Nephron progenitor cell (in vitro differentiated cells): ENCODE data around the gene COL6A2.
"Not testable (repeated sequence)": the region's sequence is repeated elsewhere in the genome, so short reads cannot be mapped to it uniquely, and the experiment has no call there.

Experiments used
- DNase-seq: peaks from one replicate; pipeline ENCODE4 v3.0.0; 2021
- H3K27ac Mint-ChIP-seq: 2 replicates; pipeline ENCODE4 v1.8.0; 2021; ENCODE audit warnings: mild to moderate bottlenecking, moderate library complexity, mixed read lengths
- H3K27me3 Mint-ChIP-seq: 2 replicates; pipeline ENCODE4 v1.8.0; 2021; ENCODE audit warnings: mild to moderate bottlenecking, low read depth, mixed read lengths; ENCODE audit not compliant: poor library complexity
- H3K36me3 Mint-ChIP-seq: 2 replicates; pipeline ENCODE4 v1.8.0; 2021; ENCODE audit warnings: low read depth, mixed read lengths
- H3K4me1 Mint-ChIP-seq: 2 replicates; pipeline ENCODE4 v1.8.0; 2021; ENCODE audit warnings: mixed read lengths
- H3K4me3 Mint-ChIP-seq: 2 replicates; pipeline ENCODE4 v1.8.0; 2021; ENCODE audit warnings: mild to moderate bottlenecking, moderate library complexity, mixed read lengths
- H3K9me3 Mint-ChIP-seq: 2 replicates; pipeline ENCODE4 v1.8.0; 2021; ENCODE audit warnings: mild to moderate bottlenecking, moderate library complexity, mixed read lengths
- CTCF ChIP-seq: fragments of 200-600 bp; sonication (generic); IDR thresholded peaks from 2 replicates; pipeline ENCODE4 v1.5.0; 2021; ENCODE audit warnings: antibody characterized with exemption

COL6A2 gene

GRCh38 chr21:46171996-46172862, 74.3 kb downstream of the COL6A2 start:
- no peak for DNase-seq
- Mint-ChIP-seq H3K27me3 (peaks cover 3% of the 10 kb centered on the region), H3K27ac (no peak overlapping the region)

GRCh38 chr21:46172863-46173528, 75.1 kb downstream of the COL6A2 start:
- Mint-ChIP-seq H3K9me3 (peaks cover 58% of the 10 kb centered on the region), H3K36me3 (peaks cover 66% of the 10 kb centered on the region), H3K27me3 (peaks cover 3% of the 10 kb centered on the region), H3K4me3 (no peak overlapping the region), H3K27ac (no peak overlapping the region), H3K4me1 (peaks cover 17% of the 10 kb centered on the region)
- no peak for TF ChIP-seq CTCF
- no peak for DNase-seq

More at GRCh38 chr21:46171996-46172862, 74.3 kb downstream of the COL6A2 start:
- peaks cover 51% of the 10 kb centered on the region for H3K9me3 Mint-ChIP-seq
- H3K4me1 Mint-ChIP-seq = peaks cover 17% of the 10 kb centered on the region
- no peak overlapping the region for H3K4me3 Mint-ChIP-seq
- peaks cover 64% of the 10 kb centered on the region for H3K36me3 Mint-ChIP-seq
- no peak for TF ChIP-seq CTCF

- H3K27ac Mint-ChIP-seq = no peak overlapping the region
- H3K4me1 Mint-ChIP-seq = peaks cover 17% of the 10 kb centered on the region
- TF ChIP-seq CTCF = no peak
- no peak for DNase-seq
- H3K27me3 Mint-ChIP-seq = peaks cover 3% of the 10 kb centered on the region
- peaks cover 71% of the 10 kb centered on the region for H3K36me3 Mint-ChIP-seq
- H3K9me3 Mint-ChIP-seq = peaks cover 64% of the 10 kb centered on the region
- no peak overlapping the region for H3K4me3 Mint-ChIP-seq
These were observed 75.7 kb downstream of the COL6A2 start for GRCh38 chr21:46173573-46173972.

- H3K27me3 Mint-ChIP-seq, DNase-seq, H3K4me3 Mint-ChIP-seq, H3K27ac Mint-ChIP-seq: not testable (repeated sequence)
- H3K9me3 Mint-ChIP-seq = peaks cover 63% of the 10 kb centered on the region
- peaks cover 79% of the 10 kb centered on the region for H3K36me3 Mint-ChIP-seq
- H3K4me1 Mint-ChIP-seq = peaks cover 16% of the 10 kb centered on the region
These were observed 78.7 kb downstream of the COL6A2 start for GRCh38 chr21:46176443-46177129.

GRCh38 chr21:46178961-46179360, 81.0 kb downstream of the COL6A2 start:
- TF ChIP-seq CTCF = no peak
- peaks cover 46% of the 10 kb centered on the region for H3K9me3 Mint-ChIP-seq
- H3K36me3 Mint-ChIP-seq = peaks cover 60% of the 10 kb centered on the region
- peaks cover 6% of the 10 kb centered on the region for H3K4me1 Mint-ChIP-seq
- no peak overlapping the region for H3K4me3 Mint-ChIP-seq
- H3K27me3 Mint-ChIP-seq = peaks cover 3% of the 10 kb centered on the region
- no peak for DNase-seq
- no peak overlapping the region for H3K27ac Mint-ChIP-seq
